ENCODE data around the gene MTA2. TPM values are rescaled to one million over a fixed set of nuclear protein-coding genes. Genes with fewer than 3 reads are reported as not detected.
A peak's percentile ranks its signal among the peaks of the same experiment; 100 is the strongest.

MTA2 gene
- total RNA-seq, 1 experiment from 2014 or later = 123 TPM

GRCh38 chr11:62612366-62613290 lies 11.0 kb upstream of the MTA2 start, which contains the start of the genes EML3 and ROM1:
TSS of gene EML3 (minus strand) at chr11:62612775. CDS start at chr11:62612457, 318 bp downstream.
TSS of gene ROM1 (plus strand) at chr11:62613257. CDS start at chr11:62613282, 25 bp downstream.
- DNase-seq (ENCODE audit: low read depth) = peak; percentile 84

GRCh38 chr11:62611705-62612365 lies 10.2 kb upstream of the MTA2 start:
- DNase-seq (ENCODE audit: low read depth) = peak; percentile 65

GRCh38 chr11:62610814-62611704 lies 9.4 kb upstream of the MTA2 start:
- no peak for DNase-seq (ENCODE audit: low read depth)

- DNase-seq (ENCODE audit: low read depth) = no peak
Observed at GRCh38 chr11:62610403-62610802, 8.7 kb upstream of the MTA2 start.

GRCh38 chr11:62608776-62609175 lies 7.1 kb upstream of the MTA2 start:
- no peak for DNase-seq (ENCODE audit: low read depth)

- DNase-seq (ENCODE audit: low read depth) = no peak
Observed at GRCh38 chr11:62607714-62608113, 6.0 kb upstream of the MTA2 start.

- no peak for DNase-seq (ENCODE audit: low read depth)
Observed at GRCh38 chr11:62605902-62606301, 4.2 kb upstream of the MTA2 start.

GRCh38 chr11:62605467-62605866 lies 3.8 kb upstream of the MTA2 start:
- DNase-seq (ENCODE audit: low read depth) = no peak

GRCh38 chr11:62604460-62605120 lies 2.9 kb upstream of the MTA2 start:
- DNase-seq (ENCODE audit: low read depth) = no peak

GRCh38 chr11:62603776-62604299 lies 2.2 kb upstream of the MTA2 start:
- no peak for DNase-seq (ENCODE audit: low read depth)

GRCh38 chr11:62603072-62603408 lies 1.4 kb upstream of the MTA2 start:
- no peak for DNase-seq (ENCODE audit: low read depth)

- DNase-seq (ENCODE audit: low read depth) = peak; percentile 85
Observed at GRCh38 chr11:62602141-62603071, 741 bp upstream of the MTA2 start.

GRCh38 chr11:62601122-62601371 lies 618 bp downstream of the MTA2 start:
- DNase-seq (ENCODE audit: low read depth) = peak; percentile 57

- DNase-seq (ENCODE audit: low read depth) = no peak
Observed at GRCh38 chr11:62600367-62601121, 1.1 kb downstream of the MTA2 start.

- no peak for DNase-seq (ENCODE audit: low read depth)
Observed at GRCh38 chr11:62599901-62600300, 1.8 kb downstream of the MTA2 start.

- DNase-seq (ENCODE audit: low read depth) = peak; percentile 91
Observed at GRCh38 chr11:62599069-62599696, 2.5 kb downstream of the MTA2 start.

- no peak for DNase-seq (ENCODE audit: low read depth)
Observed at GRCh38 chr11:62595124-62595523, 6.5 kb downstream of the MTA2 start.

GRCh38 chr11:62593434-62594044 lies 8.1 kb downstream of the MTA2 start:
- peak; percentile 76 for DNase-seq (ENCODE audit: low read depth)

GRCh38 chr11:62592989-62593421 lies 8.7 kb downstream of the MTA2 start:
- DNase-seq (ENCODE audit: low read depth) = no peak

Measured in Daoy (cell line).